ENCODE data around the gene THAP11. TPM values are rescaled to one million over a fixed set of nuclear protein-coding genes. Genes with fewer than 3 reads are reported as not detected.

The THAP11 gene
- total and polyA plus RNA-seq, 2 of the 13 experiments (the other 11 are each of a cell fraction or from before 2014, with no cell fraction given): 44.2 to 53.4 TPM

DNA sequence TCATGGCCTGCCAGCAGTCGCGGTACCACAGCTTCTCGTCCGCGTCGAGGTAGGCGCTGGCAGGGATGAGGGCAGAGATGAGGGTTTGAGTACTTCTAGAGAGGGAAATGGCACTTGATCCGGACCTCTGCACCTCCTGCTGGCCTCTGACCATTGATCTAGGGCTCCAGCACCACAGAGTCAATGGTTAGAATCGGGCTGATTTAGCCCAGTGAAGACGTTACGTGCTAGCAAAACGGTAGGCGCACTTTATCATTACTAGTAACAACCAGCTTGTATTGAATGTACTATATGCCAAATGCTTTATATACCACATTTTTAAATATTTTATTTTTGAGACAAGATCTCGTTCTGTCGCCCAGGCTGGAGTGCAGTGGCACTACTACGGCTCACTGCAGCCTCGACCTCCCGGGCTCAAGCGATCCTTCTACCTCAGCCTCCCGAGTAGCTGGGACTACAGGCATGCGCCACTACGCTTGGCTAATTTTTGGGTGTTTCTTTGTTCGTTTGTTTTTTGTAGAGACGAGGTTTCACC, 34.9 kb upstream of the THAP11 start (continued):
- TF ChIP-seq, protein P1, sequence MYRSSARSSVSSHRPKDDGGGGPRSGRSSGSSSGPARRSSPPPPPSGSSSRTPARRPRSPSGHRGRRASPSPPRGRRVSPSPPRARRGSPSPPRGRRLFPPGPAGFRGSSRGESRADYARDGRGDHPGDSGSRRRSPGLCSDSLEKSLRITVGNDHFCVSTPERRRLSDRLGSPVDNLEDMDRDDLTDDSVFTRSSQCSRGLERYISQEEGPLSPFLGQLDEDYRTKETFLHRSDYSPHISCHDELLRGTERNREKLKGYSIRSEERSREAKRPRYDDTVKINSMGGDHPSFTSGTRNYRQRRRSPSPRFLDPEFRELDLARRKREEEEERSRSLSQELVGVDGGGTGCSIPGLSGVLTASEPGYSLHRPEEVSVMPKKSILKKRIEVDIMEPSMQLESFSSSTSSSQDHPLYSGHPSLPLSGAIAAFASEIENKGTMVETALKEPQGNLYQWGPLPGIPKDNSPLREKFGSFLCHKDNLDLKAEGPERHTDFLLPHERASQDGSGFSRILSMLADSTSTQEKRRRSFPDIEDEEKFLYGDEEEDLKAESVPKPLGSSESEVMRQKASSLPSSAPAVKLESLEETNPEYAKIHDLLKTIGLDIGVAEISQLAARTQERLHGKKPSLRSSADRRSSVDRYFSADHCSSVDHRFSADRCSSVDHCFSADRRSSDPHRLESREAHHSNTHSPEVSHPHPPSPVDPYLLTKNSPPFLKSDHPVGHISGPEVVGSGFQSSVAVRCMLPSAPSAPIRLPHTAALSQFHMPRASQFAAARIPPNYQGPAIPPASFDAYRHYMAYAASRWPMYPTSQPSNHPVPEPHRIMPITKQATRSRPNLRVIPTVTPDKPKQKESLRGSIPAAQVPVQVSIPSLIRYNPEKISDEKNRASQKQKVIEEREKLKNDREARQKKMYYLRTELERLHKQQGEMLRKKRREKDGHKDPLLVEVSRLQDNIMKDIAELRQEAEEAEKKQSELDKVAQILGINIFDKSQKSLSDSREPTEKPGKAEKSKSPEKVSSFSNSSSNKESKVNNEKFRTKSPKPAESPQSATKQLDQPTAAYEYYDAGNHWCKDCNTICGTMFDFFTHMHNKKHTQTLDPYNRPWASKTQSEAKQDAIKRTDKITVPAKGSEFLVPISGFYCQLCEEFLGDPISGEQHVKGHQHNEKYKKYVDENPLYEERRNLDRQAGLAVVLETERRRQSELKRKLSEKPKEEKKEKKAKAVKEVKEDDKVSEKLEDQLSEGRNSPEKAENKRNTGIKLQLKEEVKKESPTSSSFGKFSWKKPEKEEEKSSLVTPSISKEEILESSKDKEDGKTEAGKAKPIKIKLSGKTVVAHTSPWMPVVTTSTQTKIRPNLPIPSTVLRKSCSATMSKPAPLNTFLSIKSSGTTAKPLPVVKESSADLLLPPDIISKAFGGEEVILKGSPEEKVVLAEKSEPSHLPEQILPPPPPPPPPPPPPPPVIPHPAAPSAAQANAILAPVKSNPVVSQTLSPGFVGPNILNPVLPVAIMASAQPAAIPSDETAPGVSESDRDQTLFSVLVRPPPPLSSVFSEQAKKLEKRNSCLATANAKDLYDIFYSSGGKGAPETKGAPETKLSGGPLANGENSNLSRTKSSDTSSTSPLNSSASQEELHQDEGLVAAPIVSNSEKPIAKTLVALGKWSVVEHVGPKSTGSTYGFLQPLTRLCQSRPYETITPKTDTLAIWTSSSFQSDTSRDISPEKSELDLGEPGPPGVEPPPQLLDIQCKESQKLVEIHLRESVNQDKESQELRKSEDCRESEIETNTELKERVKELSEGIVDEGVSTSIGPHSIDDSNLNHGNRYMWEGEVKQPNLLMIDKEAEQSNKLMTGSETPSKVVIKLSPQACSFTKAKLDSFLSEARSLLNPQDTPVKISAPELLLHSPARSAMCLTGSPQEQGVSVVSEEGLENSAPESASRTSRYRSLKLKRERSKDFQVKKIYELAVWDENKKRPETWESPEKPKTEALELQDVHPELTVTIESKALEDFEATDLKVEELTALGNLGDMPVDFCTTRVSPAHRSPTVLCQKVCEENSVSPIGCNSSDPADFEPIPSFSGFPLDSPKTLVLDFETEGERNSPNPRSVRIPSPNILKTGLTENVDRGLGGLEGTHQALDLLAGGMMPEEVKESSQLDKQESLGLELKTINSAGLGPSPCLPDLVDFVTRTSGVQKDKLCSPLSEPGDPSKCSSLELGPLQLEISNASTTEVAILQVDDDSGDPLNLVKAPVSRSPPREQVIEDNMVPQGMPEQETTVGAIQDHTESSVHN (CRISPR knock-in tag; IDR thresholded peaks at IDR 0.05): 0 out of 2 replicates have a peak, but pooled peaks have one; percentile 62
- TF ChIP-seq ZNF556 (CRISPR knock-in tag; IDR thresholded peaks at IDR 0.05; ENCODE audit: borderline replicate concordance) (no peak), SPEN (CRISPR knock-in tag; IDR thresholded peaks at IDR 0.05; ENCODE audit: low read depth) (peak; percentile 5; the same call in 1 of the 2 replicates), ZFP37 (CRISPR knock-in tag; IDR thresholded peaks at IDR 0.05; ENCODE audit: borderline replicate concordance) (no peak), ZNF24 (IDR thresholded peaks at IDR 0.05) (0 out of 2 replicates have a peak, but pooled peaks have one; percentile 12), ZFX (CRISPR knock-in tag; IDR thresholded peaks at IDR 0.05; ENCODE audit: low read depth) (no peak; the same call in 1 of the 2 replicates), CBX2 (IDR thresholded peaks at IDR 0.05; ENCODE audit: low read depth, low read length) (no peak), CBX2 (CRISPR knock-in tag; IDR thresholded peaks at IDR 0.05; ENCODE audit: low read depth) (no peak), SALL1 (CRISPR knock-in tag; IDR thresholded peaks at IDR 0.05) (peak; percentile 36; the same call in 1 of the 2 replicates), POLR2AphosphoS5 (IDR thresholded peaks at IDR 0.05; ENCODE audit: low read depth, low read length) (no peak), ZNF549 (CRISPR knock-in tag; IDR thresholded peaks at IDR 0.05) (no peak), KDM2A (CRISPR knock-in tag; IDR thresholded peaks at IDR 0.05; ENCODE audit: borderline replicate concordance, low read depth) (peak; percentile 17; the same call in 1 of the 2 replicates)
- TF ChIP-seq, protein P2, sequence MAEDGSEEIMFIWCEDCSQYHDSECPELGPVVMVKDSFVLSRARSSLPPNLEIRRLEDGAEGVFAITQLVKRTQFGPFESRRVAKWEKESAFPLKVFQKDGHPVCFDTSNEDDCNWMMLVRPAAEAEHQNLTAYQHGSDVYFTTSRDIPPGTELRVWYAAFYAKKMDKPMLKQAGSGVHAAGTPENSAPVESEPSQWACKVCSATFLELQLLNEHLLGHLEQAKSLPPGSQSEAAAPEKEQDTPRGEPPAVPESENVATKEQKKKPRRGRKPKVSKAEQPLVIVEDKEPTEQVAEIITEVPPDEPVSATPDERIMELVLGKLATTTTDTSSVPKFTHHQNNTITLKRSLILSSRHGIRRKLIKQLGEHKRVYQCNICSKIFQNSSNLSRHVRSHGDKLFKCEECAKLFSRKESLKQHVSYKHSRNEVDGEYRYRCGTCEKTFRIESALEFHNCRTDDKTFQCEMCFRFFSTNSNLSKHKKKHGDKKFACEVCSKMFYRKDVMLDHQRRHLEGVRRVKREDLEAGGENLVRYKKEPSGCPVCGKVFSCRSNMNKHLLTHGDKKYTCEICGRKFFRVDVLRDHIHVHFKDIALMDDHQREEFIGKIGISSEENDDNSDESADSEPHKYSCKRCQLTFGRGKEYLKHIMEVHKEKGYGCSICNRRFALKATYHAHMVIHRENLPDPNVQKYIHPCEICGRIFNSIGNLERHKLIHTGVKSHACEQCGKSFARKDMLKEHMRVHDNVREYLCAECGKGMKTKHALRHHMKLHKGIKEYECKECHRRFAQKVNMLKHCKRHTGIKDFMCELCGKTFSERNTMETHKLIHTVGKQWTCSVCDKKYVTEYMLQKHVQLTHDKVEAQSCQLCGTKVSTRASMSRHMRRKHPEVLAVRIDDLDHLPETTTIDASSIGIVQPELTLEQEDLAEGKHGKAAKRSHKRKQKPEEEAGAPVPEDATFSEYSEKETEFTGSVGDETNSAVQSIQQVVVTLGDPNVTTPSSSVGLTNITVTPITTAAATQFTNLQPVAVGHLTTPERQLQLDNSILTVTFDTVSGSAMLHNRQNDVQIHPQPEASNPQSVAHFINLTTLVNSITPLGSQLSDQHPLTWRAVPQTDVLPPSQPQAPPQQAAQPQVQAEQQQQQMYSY (CRISPR knock-in tag; IDR thresholded peaks at IDR 0.05): no peak
- TF ChIP-seq, protein P3, sequence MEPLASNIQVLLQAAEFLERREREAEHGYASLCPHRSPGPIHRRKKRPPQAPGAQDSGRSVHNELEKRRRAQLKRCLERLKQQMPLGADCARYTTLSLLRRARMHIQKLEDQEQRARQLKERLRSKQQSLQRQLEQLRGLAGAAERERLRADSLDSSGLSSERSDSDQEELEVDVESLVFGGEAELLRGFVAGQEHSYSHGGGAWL (CRISPR knock-in tag; IDR thresholded peaks at IDR 0.05): no peak
- TF ChIP-seq, protein P4, sequence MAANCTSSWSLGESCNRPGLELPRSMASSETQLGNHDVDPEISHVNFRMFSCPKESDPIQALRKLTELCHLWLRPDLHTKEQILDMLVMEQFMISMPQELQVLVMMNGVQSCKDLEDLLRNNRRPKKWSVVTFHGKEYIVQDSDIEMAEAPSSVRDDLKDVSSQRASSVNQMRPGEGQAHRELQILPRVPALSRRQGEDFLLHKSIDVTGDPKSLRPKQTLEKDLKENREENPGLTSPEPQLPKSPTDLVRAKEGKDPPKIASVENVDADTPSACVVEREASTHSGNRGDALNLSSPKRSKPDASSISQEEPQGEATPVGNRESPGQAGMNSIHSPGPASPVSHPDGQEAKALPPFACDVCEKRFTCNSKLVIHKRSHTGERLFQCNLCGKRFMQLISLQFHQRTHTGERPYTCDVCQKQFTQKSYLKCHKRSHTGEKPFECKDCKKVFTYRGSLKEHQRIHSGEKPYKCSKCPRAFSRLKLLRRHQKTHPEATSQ (CRISPR knock-in tag; IDR thresholded peaks at IDR 0.05; ENCODE audit: borderline replicate concordance): peak; percentile 64; the same call in 1 of the 2 replicates

Data from HepG2 (cell line).